Mesendoderm (in vitro differentiated cells): ENCODE measurements around the gene DDI2.

Experiments used
- DNase-seq: peaks from one replicate; pipeline ENCODE4 v3.0.0; 2013
- H2AK5ac ChIP-seq: 2 replicates; pipeline ENCODE4 v1.6.1; 2013; ENCODE audit warnings: low read length, inconsistent platforms
- H2BK120ac ChIP-seq: 2 replicates; pipeline ENCODE4 v1.6.1; 2013; ENCODE audit warnings: low read depth, mild to moderate bottlenecking, low read length, moderate library complexity, mixed read lengths
- H2BK15ac ChIP-seq: replicated peaks from 2 replicates; pipeline ENCODE4 v1.6.1; 2013; ENCODE audit warnings: low read depth, mild to moderate bottlenecking, moderate library complexity
- H2BK5ac ChIP-seq: 2 replicates; pipeline ENCODE4 v1.6.1; 2013; ENCODE audit warnings: low read length, inconsistent platforms
- H3K18ac ChIP-seq: 2 replicates; pipeline ENCODE4 v1.6.1; 2013; ENCODE audit warnings: mild to moderate bottlenecking, low read length, mixed read lengths
- H3K23ac ChIP-seq: one replicate; pipeline ENCODE4 v1.6.1; 2013; ENCODE audit warnings: low read length
- H3K27ac ChIP-seq: 2 replicates; pipeline ENCODE4 v1.5.1; 2013; ENCODE audit warnings: low read depth, mild to moderate bottlenecking, inconsistent platforms, low read length, moderate library complexity
- H3K27me3 ChIP-seq: 2 replicates; pipeline ENCODE4 v1.6.1; 2013; ENCODE audit warnings: low read length, control low read depth, mild to moderate bottlenecking, inconsistent platforms; ENCODE audit not compliant: insufficient read depth, poor library complexity
- H3K36me3 ChIP-seq: 2 replicates; pipeline ENCODE4 v1.6.1; 2013; ENCODE audit warnings: low read length, inconsistent platforms; ENCODE audit not compliant: control insufficient read depth, insufficient read depth
- H3K4ac ChIP-seq: one replicate; pipeline ENCODE4 v1.6.1; 2013; ENCODE audit warnings: low read depth, mild to moderate bottlenecking, low read length, moderate library complexity
- H3K4me1 ChIP-seq: 2 replicates; pipeline ENCODE4 v1.6.1; 2013; ENCODE audit warnings: low read depth, low read length, inconsistent platforms; ENCODE audit not compliant: control insufficient read depth
- H3K4me2 ChIP-seq: 2 replicates; pipeline ENCODE4 v1.6.1; 2013; ENCODE audit warnings: low read length
- H3K4me3 ChIP-seq: 2 replicates; pipeline ENCODE4 v1.5.1; 2013; ENCODE audit warnings: mild to moderate bottlenecking, low read length
- H3K56ac ChIP-seq: one replicate; pipeline ENCODE4 v1.6.1; 2013; ENCODE audit warnings: low read length
- H3K79me1 ChIP-seq: 2 replicates; pipeline ENCODE4 v1.6.1; 2013; ENCODE audit warnings: low read length, inconsistent platforms
- H3K79me2 ChIP-seq: 2 replicates; pipeline ENCODE4 v1.6.1; 2013; ENCODE audit warnings: mild to moderate bottlenecking, low read length; ENCODE audit not compliant: control insufficient read depth, insufficient read depth
- H3K9ac ChIP-seq: 2 replicates; pipeline ENCODE4 v1.6.1; 2013; ENCODE audit warnings: low read length, inconsistent platforms
- H4K5ac ChIP-seq: one replicate; pipeline ENCODE4 v1.6.1; 2013; ENCODE audit warnings: low read length
- H4K8ac ChIP-seq: one replicate; pipeline ENCODE4 v1.6.1; 2013; ENCODE audit warnings: low read depth, mild to moderate bottlenecking, control low read depth, low read length, moderate library complexity
- WGBS: extraction: QIAGEN DNeasy Blood & Tissue Kit; methylation state at CpG from one replicate; pipeline ENCODE4 v1.1.7; 2013; ENCODE audit warnings: low lambda C conversion rate, missing lambda C conversion rate; ENCODE audit not compliant: insufficient coverage; ENCODE audit errors: extremely low coverage; 5-methylcytosine and 5-hydroxymethylcytosine counted together

DDI2 gene

DNA sequence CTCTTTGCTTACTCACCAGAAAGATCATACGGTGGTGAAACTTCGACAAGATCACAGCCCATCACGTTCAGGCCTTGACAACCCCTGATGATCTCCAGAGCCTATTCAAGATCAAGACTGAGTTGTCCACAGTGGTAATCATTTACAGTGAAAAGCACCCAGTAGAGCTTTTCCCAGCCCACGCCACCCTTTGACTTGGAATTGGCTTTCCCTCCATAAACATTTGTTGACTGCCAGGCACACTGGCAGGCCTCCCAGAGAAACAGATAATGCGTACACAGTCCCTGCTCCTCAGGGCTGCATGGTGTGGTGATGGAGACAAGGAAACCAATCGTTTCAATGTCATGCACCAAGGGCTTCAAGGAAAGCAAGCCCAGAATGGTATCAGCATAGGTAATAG is 42.5 kb upstream of the DDI2 start:
- Histone ChIP-seq H3K4me2 (no peak overlapping the region), H3K4me1 (no peaks in the 10 kb centered on the region), H3K4me3 (no peak overlapping the region), H3K23ac (no peak overlapping the region), H3K27me3 (no peaks in the 10 kb centered on the region), H3K79me2 (no peaks in the 10 kb centered on the region), H3K27ac (no peak overlapping the region), H3K18ac (no peak overlapping the region), H2AK5ac (no peak overlapping the region), H3K36me3 (no peaks in the 10 kb centered on the region), H3K56ac (no peak overlapping the region), H4K5ac (no peak overlapping the region), H3K9ac (no peak overlapping the region), H2BK120ac (no peak overlapping the region), H3K4ac (no peak overlapping the region), H2BK15ac (no peak overlapping the region), H3K79me1 (no peaks in the 10 kb centered on the region), H2BK5ac (no peak overlapping the region), H4K8ac (no peak overlapping the region)
- DNase-seq: no peak
- WGBS: no CpG with 5 or more reads among the region's 6 CpGs

DNA sequence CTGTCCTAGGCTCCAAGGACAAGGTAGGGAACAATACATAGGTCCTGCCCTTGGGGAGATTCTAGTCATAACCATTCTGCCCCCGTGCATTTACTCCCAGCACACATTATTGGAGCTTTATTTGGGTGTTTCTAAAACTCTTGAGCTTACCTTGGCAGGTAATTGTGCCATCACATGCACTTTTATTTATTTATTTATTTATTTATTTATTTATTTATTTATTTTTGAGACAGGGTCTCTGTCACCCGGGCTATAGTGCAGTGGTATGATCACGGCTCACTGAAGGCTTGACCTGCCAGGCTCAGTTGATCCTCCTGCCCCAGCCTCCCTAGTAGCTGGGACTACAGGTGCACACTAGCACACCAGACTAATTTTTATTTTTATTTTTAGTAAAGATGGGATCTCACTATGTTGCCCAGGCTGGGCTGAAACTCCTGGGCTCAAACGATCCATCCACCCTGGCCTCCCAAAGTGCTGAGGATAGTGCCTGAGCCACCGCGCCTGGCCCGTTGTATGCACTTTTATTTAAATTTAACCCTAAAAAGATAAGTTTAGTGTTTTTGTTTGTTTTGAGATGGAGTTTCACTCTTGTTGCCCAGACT is 41.6 kb upstream of the DDI2 start:
- Histone ChIP-seq H4K5ac (no peak overlapping the region), H4K8ac (no peak overlapping the region), H2AK5ac (no peak overlapping the region), H2BK5ac (no peak overlapping the region), H3K79me1 (no peaks in the 10 kb centered on the region), H3K9ac (no peak overlapping the region), H3K4ac (no peak overlapping the region), H2BK15ac (no peak overlapping the region), H3K4me1 (no peaks in the 10 kb centered on the region), H3K36me3 (no peaks in the 10 kb centered on the region), H3K79me2 (no peaks in the 10 kb centered on the region), H3K4me3 (no peak overlapping the region), H3K27ac (no peak overlapping the region), H3K18ac (no peak overlapping the region), H2BK120ac (no peak overlapping the region), H3K23ac (no peak overlapping the region), H3K4me2 (no peak overlapping the region), H3K56ac (no peak overlapping the region), H3K27me3 (no peaks in the 10 kb centered on the region)
- WGBS: no CpG with 5 or more reads among the region's 7 CpGs
- no peak for DNase-seq

DNA sequence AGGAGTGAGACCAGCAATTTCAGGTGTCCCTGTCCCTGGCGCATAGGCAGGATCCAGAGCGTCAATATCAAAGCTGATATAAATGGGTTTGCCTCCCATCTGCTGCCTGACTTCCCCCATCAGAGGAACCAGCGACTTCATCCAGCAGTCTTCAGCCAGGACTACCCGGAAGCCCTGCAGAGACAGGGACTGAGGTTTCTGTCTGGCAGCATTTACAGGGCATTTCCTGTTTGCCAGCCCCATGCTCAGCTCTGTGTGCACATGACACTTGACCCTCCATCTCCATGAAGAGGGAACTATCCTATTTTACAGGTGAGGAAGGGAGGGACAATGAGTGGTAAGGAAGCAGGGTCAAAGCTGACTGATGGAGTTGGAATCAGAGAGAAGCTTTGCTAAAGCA is 39.6 kb upstream of the DDI2 start:
- H3K79me1 ChIP-seq: no peaks in the 10 kb centered on the region
- no peak overlapping the region for H2BK5ac ChIP-seq
- no peak overlapping the region for H3K23ac ChIP-seq
- no peak overlapping the region for H3K4me2 ChIP-seq
- H3K4me3 ChIP-seq: no peak overlapping the region
- no peak overlapping the region for H4K5ac ChIP-seq
- H3K4ac ChIP-seq: no peak overlapping the region
- no peaks in the 10 kb centered on the region for H3K4me1 ChIP-seq
- no peaks in the 10 kb centered on the region for H3K27me3 ChIP-seq
- peak; percentile 17 for DNase-seq
- no peak overlapping the region for H4K8ac ChIP-seq
- H3K56ac ChIP-seq: no peak overlapping the region
- no peak overlapping the region for H3K18ac ChIP-seq
- no CpG with 5 or more reads among the region's 4 CpGs for WGBS
- H3K79me2 ChIP-seq: no peaks in the 10 kb centered on the region
- H3K27ac ChIP-seq: no peak overlapping the region
- H3K36me3 ChIP-seq: no peaks in the 10 kb centered on the region
- H3K9ac ChIP-seq: no peak overlapping the region
- H2AK5ac ChIP-seq: no peak overlapping the region
- no peak overlapping the region for H2BK120ac ChIP-seq
- H2BK15ac ChIP-seq: no peak overlapping the region

DNA sequence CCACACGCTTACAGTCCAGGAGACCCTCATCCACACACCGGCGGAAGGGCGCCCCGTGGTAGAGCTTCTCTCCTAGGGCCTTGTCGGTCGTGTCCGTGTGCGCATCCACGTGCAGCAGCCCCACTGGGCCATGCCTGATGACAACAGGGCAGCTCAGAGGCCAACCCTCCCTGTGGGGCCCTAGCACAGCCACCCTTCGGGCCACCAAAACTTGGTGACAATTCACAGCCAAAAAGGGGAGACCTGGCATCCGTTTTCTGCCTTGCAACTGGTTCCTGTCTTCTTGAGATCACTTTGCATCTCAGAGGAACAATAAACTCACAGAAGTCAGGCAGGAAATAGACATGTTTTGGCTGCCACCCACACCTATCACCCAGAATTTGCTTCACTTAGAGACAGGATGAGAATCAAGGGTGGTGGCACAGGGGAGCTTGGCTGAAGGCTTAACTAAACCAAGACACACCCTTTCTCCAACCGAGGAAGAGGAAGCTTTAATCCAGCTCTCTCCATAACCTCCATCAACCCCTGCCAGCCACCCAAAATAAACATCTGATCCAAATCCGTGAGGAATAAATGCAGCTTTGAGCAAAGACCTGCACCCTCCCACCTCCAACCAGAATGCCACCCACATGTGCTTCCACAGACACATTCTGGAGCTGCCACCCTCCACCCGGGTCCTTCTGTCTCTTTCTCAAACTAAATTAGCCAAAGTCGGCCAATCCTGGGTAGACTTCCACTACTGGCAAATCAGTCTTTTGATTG is 38.2 kb upstream of the DDI2 start:
- Histone ChIP-seq H3K18ac (no peak overlapping the region), H2BK5ac (no peak overlapping the region), H3K4me3 (no peak overlapping the region), H3K56ac (no peak overlapping the region), H3K9ac (no peak overlapping the region), H4K8ac (no peak overlapping the region), H2BK15ac (no peak overlapping the region), H2BK120ac (no peak overlapping the region), H3K79me2 (no peaks in the 10 kb centered on the region), H3K79me1 (no peaks in the 10 kb centered on the region), H3K4ac (no peak overlapping the region), H3K27ac (no peak overlapping the region), H3K27me3 (no peaks in the 10 kb centered on the region), H4K5ac (no peak overlapping the region), H2AK5ac (no peak overlapping the region), H3K36me3 (no peaks in the 10 kb centered on the region), H3K4me1 (no peaks in the 10 kb centered on the region), H3K23ac (no peak overlapping the region), H3K4me2 (no peak overlapping the region)
- WGBS: no CpG with 5 or more reads among the region's 16 CpGs
- DNase-seq: no peak

DNA sequence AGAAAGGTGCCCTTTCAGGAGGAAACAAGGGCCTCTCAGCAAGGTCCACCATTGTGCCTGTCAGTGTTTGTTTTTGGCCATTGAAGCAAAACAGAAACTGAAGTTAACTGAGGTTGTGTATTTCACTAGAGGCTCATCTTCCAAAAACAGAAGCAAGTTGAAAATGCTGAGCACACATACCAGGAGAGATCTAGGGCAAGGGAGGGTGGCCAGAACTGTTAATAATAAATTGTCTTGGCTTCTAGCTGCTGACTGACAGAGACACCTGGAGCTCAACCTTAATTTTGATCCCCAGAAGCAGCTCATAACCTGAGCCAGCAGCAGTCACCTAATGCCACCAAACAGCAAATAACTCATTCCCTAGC is 37.6 kb upstream of the DDI2 start:
- Histone ChIP-seq H3K27me3 (no peaks in the 10 kb centered on the region), H3K4ac (no peak overlapping the region), H3K27ac (no peak overlapping the region), H3K9ac (no peak overlapping the region), H2BK120ac (no peak overlapping the region), H2BK5ac (no peak overlapping the region), H4K5ac (no peak overlapping the region), H2BK15ac (no peak overlapping the region), H3K79me1 (no peaks in the 10 kb centered on the region), H3K56ac (no peak overlapping the region), H3K23ac (no peak overlapping the region), H3K36me3 (no peaks in the 10 kb centered on the region), H3K79me2 (no peaks in the 10 kb centered on the region), H3K18ac (no peak overlapping the region), H2AK5ac (no peak overlapping the region), H3K4me1 (no peaks in the 10 kb centered on the region), H3K4me3 (no peak overlapping the region), H3K4me2 (no peak overlapping the region), H4K8ac (no peak overlapping the region)
- DNase-seq: no peak
